Measurements from ENCODE around the gene DPEP1.
"Not testable (repeated sequence)": the region's sequence is repeated elsewhere in the genome, so short reads cannot be mapped to it uniquely, and the experiment has no call there.

Gene DPEP1

GRCh38 chr16:89620406-89620841 lies 7.0 kb downstream of the DPEP1 start:
- DNase-seq (ENCODE audit: low spot score), result no peak

- no peak for DNase-seq (ENCODE audit: low spot score)
Observed at GRCh38 chr16:89621136-89621697, 7.8 kb downstream of the DPEP1 start.

GRCh38 chr16:89621698-89622409 lies 8.4 kb downstream of the DPEP1 start:
- no peak for DNase-seq (ENCODE audit: low spot score)

GRCh38 chr16:89623511-89624261 lies 10.2 kb downstream of the DPEP1 start:
- peak; percentile 60 for DNase-seq (ENCODE audit: low spot score)

GRCh38 chr16:89624777-89625761 lies 11.6 kb downstream of the DPEP1 start:
- DNase-seq (ENCODE audit: low spot score), result no peak

- DNase-seq (ENCODE audit: low spot score), result no peak
Observed at GRCh38 chr16:89629827-89630610, 16.6 kb downstream of the DPEP1 start.

- peak; percentile 90 for DNase-seq (ENCODE audit: low spot score)
Observed at GRCh38 chr16:89633064-89633631, 19.7 kb downstream of the DPEP1 start.

- DNase-seq (ENCODE audit: low spot score), result not testable (repeated sequence)
Observed at GRCh38 chr16:89634463-89635385, 21.3 kb downstream of the DPEP1 start.

GRCh38 chr16:89636663-89637062 lies 23.2 kb downstream of the DPEP1 start:
- DNase-seq (ENCODE audit: low spot score), result no peak

- no peak for DNase-seq (ENCODE audit: low spot score)
Observed at GRCh38 chr16:89637379-89637778, 23.9 kb downstream of the DPEP1 start.

- no peak for DNase-seq (ENCODE audit: low spot score)
Observed at GRCh38 chr16:89638455-89638854, 25.0 kb downstream of the DPEP1 start.

GRCh38 chr16:89639385-89639784 lies 25.9 kb downstream of the DPEP1 start:
- no peak for DNase-seq (ENCODE audit: low spot score)

GRCh38 chr16:89641458-89642119 lies 28.1 kb downstream of the DPEP1 start:
- DNase-seq (ENCODE audit: low spot score), result no peak

- no peak for DNase-seq (ENCODE audit: low spot score)
Observed at GRCh38 chr16:89642574-89642973, 29.1 kb downstream of the DPEP1 start.

- no peak for DNase-seq (ENCODE audit: low spot score)
Observed at GRCh38 chr16:89643769-89644300, 30.4 kb downstream of the DPEP1 start.

- no peak for DNase-seq (ENCODE audit: low spot score)
Observed at GRCh38 chr16:89645122-89645521, 31.7 kb downstream of the DPEP1 start.

- no peak for DNase-seq (ENCODE audit: low spot score)
Observed at GRCh38 chr16:89646270-89646669, 32.8 kb downstream of the DPEP1 start.

GRCh38 chr16:89646906-89647305 lies 33.5 kb downstream of the DPEP1 start:
- DNase-seq (ENCODE audit: low spot score), result no peak

- DNase-seq (ENCODE audit: low spot score), result no peak
Observed at GRCh38 chr16:89651584-89651983, 38.1 kb downstream of the DPEP1 start.
